Fibroblast of lung (primary cell): Measurements from ENCODE around the gene PLXNA2. TPM values are rescaled to one million over a fixed set of nuclear protein-coding genes. Genes with fewer than 3 reads are reported as not detected.

Experiments used
- DNase-seq, 2 donors: peaks; one replicate each; pipeline versions ENCODE4 v3.0.0 to v3.0.0-alpha.2; 2010; ENCODE audit warnings: low read depth in 2 of 2
- H2AFZ ChIP-seq: 2 replicates; pipeline ENCODE4 v1.5.1; 2012; ENCODE audit warnings: low read length, control low read depth, inconsistent platforms
- H3K27ac ChIP-seq: 2 replicates; pipeline ENCODE4 v1.5.1; 2011; ENCODE audit warnings: low read length, control low read depth; ENCODE audit not compliant: insufficient read depth
- H3K27me3 ChIP-seq: 2 replicates; pipeline ENCODE4 v1.5.1; 2011; ENCODE audit warnings: mild to moderate bottlenecking, low read length; ENCODE audit not compliant: control insufficient read depth, insufficient read depth
- H3K36me3 ChIP-seq: 2 replicates; pipeline ENCODE4 v1.5.1; 2011; ENCODE audit warnings: low read length; ENCODE audit not compliant: control insufficient read depth, insufficient read depth
- H3K4me1 ChIP-seq: 2 replicates; pipeline ENCODE4 v1.5.1; 2011; ENCODE audit warnings: low read length; ENCODE audit not compliant: control insufficient read depth, insufficient read depth; ENCODE audit errors: extremely low read depth
- H3K4me2 ChIP-seq: 2 replicates; pipeline ENCODE4 v1.5.1; 2011; ENCODE audit warnings: low read length, control low read depth; ENCODE audit not compliant: insufficient read depth; ENCODE audit errors: extremely low read depth
- H3K4me3 ChIP-seq, 4 experiments: fragments of 200-600 bp in 1 of 4; sonication (generic) in 1 of 4; replicated peaks in 1 of 4; 2 replicates each; pipeline ENCODE4 v1.5.1; 2011 to 2016; ENCODE audit warnings: low read length in 4 of 4, low read depth in 3 of 4, mild to moderate bottlenecking in 3 of 4, control low read depth in 2 of 4, inconsistent platforms in 1 of 4, mixed read lengths in 1 of 4; ENCODE audit not compliant: insufficient read depth in 1 of 4; ENCODE audit errors: control extremely low read depth in 1 of 4
- H3K79me2 ChIP-seq: 2 replicates; pipeline ENCODE4 v1.5.1; 2012; ENCODE audit warnings: mild to moderate bottlenecking, low read length, inconsistent platforms; ENCODE audit not compliant: control insufficient read depth, insufficient read depth
- H3K9ac ChIP-seq: 2 replicates; pipeline ENCODE4 v1.5.1; 2011; ENCODE audit warnings: mild to moderate bottlenecking, low read length, control low read depth; ENCODE audit not compliant: insufficient read depth
- H3K9me3 ChIP-seq: 2 replicates; pipeline ENCODE4 v1.5.1; 2012; ENCODE audit warnings: low read depth, low read length; ENCODE audit not compliant: control insufficient read depth, insufficient read depth
- H4K20me1 ChIP-seq: 2 replicates; pipeline ENCODE4 v1.5.1; 2011; ENCODE audit warnings: low read length; ENCODE audit not compliant: control insufficient read depth, insufficient read depth; ENCODE audit errors: extremely low read depth
- EZH2 ChIP-seq: IDR thresholded peaks from 2 replicates; pipeline ENCODE4 v1.5.1; 2012; ENCODE audit warnings: low read length, control low read depth, mild to moderate bottlenecking; ENCODE audit errors: missing control alignments
- polyA plus RNA-seq, 2 donors: library from polyadenylated mRNA; depleted of rRNA in 1 of 2; stranded (reverse) in 1 of 2; unstranded in 1 of 2; fragments of >200 nt; gene quantifications; 2 replicates each; pipeline ENCODE4 v1.2.1, GENCODE V29; 2011 to 2012; ENCODE audit warnings: missing spikeins in 1 of 2
- total RNA-seq: library from RNA; depleted of rRNA; stranded (reverse); fragments of >200 nt; gene quantifications from 2 replicates; pipeline ENCODE4 v1.2.1, GENCODE V29; 2014
- TF ChIP-seq, protein P1 (sequence below), 2 donors: IDR thresholded peaks in 1 of 2; conservative IDR thresholded peaks in 1 of 2; 1 replicate in 1 of 2; 2 replicates in 1 of 2; pipeline ENCODE4 v1.5.1; 2011 to 2012; ENCODE audit warnings: low read length in 2 of 2, control low read depth in 1 of 2, inconsistent platforms in 1 of 2, low read depth in 1 of 2, mild to moderate bottlenecking in 1 of 2

Gene PLXNA2
- total and polyA plus RNA-seq, 2 donors (not counting 1 experiment from before 2014, with no cell fraction given), result 0.43 to 2.0 TPM

- H3K36me3 ChIP-seq, result no peaks in the 10 kb centered on the region
- no peaks in the 10 kb centered on the region for H3K79me2 ChIP-seq
- no peak overlapping the region for H3K4me3 ChIP-seq
- no peak for DNase-seq
- peaks cover 7% of the 10 kb centered on the region for H3K27me3 ChIP-seq
- no peak overlapping the region for H3K9ac ChIP-seq
- no peak overlapping the region for H3K4me2 ChIP-seq
- TF ChIP-seq EZH2, result no peak
- TF ChIP-seq, protein P1, sequence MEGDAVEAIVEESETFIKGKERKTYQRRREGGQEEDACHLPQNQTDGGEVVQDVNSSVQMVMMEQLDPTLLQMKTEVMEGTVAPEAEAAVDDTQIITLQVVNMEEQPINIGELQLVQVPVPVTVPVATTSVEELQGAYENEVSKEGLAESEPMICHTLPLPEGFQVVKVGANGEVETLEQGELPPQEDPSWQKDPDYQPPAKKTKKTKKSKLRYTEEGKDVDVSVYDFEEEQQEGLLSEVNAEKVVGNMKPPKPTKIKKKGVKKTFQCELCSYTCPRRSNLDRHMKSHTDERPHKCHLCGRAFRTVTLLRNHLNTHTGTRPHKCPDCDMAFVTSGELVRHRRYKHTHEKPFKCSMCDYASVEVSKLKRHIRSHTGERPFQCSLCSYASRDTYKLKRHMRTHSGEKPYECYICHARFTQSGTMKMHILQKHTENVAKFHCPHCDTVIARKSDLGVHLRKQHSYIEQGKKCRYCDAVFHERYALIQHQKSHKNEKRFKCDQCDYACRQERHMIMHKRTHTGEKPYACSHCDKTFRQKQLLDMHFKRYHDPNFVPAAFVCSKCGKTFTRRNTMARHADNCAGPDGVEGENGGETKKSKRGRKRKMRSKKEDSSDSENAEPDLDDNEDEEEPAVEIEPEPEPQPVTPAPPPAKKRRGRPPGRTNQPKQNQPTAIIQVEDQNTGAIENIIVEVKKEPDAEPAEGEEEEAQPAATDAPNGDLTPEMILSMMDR (conservative IDR thresholded peaks at IDR 0.05 in 1 of 2, IDR thresholded peaks at IDR 0.05 in 1 of 2; ENCODE audit: low read depth in 1 of 2, low read length in 2 of 2), result no peak
- no peaks in the 10 kb centered on the region for H4K20me1 ChIP-seq
- no peaks in the 10 kb centered on the region for H3K9me3 ChIP-seq
- H3K27ac ChIP-seq, result no peak overlapping the region
- H2AFZ ChIP-seq, result no peak overlapping the region
- no peaks in the 10 kb centered on the region for H3K4me1 ChIP-seq
These were observed 252.6 kb downstream of the PLXNA2 start for GRCh38 chr1:207991583-207992026.

DNA sequence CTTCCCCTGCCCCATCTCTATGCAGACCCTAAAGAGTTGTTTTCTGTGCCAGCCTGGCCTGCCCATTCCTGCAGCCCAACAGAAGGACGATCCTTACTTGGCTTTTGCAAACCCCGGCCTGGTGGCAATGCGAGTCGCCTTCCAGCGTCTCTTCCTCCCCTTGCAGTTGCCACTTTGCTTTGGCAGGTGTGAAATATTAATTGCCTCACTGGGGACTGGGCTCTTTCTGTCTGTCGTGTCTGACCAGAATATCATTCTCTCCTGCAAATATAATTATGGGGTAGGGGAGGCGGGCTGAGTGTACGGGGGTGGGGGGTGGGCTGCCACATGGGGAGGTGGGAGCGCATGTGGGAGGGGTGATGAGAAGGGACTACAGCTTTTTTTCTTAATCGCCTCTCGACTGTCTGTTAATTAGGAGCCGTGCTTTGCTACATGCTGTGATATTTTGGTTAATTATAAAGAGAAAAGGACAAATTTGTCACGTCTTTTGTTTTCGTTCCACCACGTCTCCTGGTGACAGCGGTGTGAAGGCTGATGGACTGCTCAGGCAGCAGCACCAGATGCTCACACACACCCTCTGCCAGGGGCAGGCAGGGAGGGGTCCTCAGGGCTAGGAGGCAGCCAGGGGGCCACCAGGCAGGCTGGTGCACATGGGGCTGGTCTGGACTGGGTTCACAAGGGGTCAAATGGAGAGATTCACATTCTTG is 253.2 kb downstream of the PLXNA2 start:
- TF ChIP-seq, protein P1 (conservative IDR thresholded peaks at IDR 0.05 in 1 of 2, IDR thresholded peaks at IDR 0.05 in 1 of 2; ENCODE audit: low read depth in 1 of 2, low read length in 2 of 2), result no peak
- no peak for TF ChIP-seq EZH2
- H2AFZ ChIP-seq, result no peak overlapping the region
- no peaks in the 10 kb centered on the region for H4K20me1 ChIP-seq
- peaks cover 7% of the 10 kb centered on the region for H3K27me3 ChIP-seq
- H3K4me2 ChIP-seq, result no peak overlapping the region
- no peak overlapping the region for H3K9ac ChIP-seq
- H3K9me3 ChIP-seq, result no peaks in the 10 kb centered on the region
- no peak overlapping the region for H3K27ac ChIP-seq
- no peaks in the 10 kb centered on the region for H3K79me2 ChIP-seq
- no peak overlapping the region for H3K4me3 ChIP-seq
- no peak for DNase-seq
- no peaks in the 10 kb centered on the region for H3K4me1 ChIP-seq
- no peaks in the 10 kb centered on the region for H3K36me3 ChIP-seq

DNA sequence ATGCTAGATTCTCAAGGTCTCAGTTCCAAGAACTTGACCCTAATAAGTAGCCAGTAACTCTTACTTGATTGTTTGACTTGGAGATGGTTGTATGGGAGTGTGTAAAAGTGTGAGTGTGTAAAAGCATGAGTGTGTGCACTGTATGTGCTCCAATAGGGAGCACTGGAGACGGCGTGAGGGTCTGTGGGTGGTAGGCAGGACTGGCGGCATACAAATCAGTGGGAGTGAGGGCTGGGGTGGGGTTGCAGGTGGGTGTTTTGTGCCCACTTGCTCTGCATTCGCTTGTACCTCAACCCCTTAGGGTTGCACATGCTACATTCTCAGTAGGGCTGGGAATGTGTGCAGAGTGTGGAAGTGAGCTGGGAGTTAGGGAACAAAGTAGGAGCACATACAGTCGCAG is 253.7 kb downstream of the PLXNA2 start:
- H3K36me3 ChIP-seq, result no peaks in the 10 kb centered on the region
- no peak overlapping the region for H2AFZ ChIP-seq
- no peak for DNase-seq

More for the DNA sequence above, 253.7 kb downstream of the PLXNA2 start:
- Histone ChIP-seq H3K79me2 (no peaks in the 10 kb centered on the region), H3K27me3 (peaks cover 5% of the 10 kb centered on the region), H3K9me3 (no peaks in the 10 kb centered on the region), H4K20me1 (no peaks in the 10 kb centered on the region), H3K9ac (no peak overlapping the region), H3K4me3 (no peak overlapping the region), H3K27ac (no peak overlapping the region), H3K4me2 (no peak overlapping the region), H3K4me1 (no peaks in the 10 kb centered on the region)
- TF ChIP-seq, protein P1 (conservative IDR thresholded peaks at IDR 0.05 in 1 of 2, IDR thresholded peaks at IDR 0.05 in 1 of 2; ENCODE audit: low read depth in 1 of 2, low read length in 2 of 2), result no peak
- TF ChIP-seq EZH2, result no peak
